Measurements from ENCODE around the gene SWAP70. TPM values are rescaled to one million over a fixed set of nuclear protein-coding genes. Genes with fewer than 3 reads are reported as not detected.

The SWAP70 gene
- polyA plus RNA-seq, 3 donors = 10.9 to 26.4 (median 13.8) TPM

DNA sequence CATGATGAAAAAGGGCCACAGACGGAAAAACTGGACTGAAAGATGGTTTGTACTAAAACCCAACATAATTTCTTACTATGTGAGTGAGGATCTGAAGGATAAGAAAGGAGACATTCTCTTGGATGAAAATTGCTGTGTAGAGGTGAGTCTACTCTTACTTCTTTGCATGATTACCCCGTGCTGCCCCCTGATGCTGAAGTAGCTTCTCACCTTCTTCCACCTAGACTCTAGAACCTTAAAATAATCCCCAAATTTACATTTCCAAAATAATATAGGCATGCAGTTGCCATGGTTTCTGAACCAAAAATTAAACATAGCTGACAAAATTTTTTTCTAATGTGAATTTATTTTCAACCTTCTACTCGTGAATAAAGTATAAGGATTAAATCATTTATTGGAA is 64.2 kb downstream of the SWAP70 start:
- WGBS (ENCODE audit: insufficient coverage) = no CpG with 5 or more reads among the region's 3 CpGs
- no peaks in the 10 kb centered on the region for H4K20me1 ChIP-seq (ENCODE audit: insufficient read depth, low read length)
- H3K4me3 Mint-ChIP-seq = no peak overlapping the region
- H2AFZ ChIP-seq (ENCODE audit: insufficient read depth, low read depth, low read length, poor library complexity, severe bottlenecking) = no peak overlapping the region
- H3K79me2 ChIP-seq (ENCODE audit: insufficient read depth, low read length) = no peaks in the 10 kb centered on the region
- H3K4me3 ChIP-seq (replicated peaks in 1 of 3; ENCODE audit: low read depth in 2 of 3, low read length in 3 of 3) = no peak overlapping the region
- H3K36me3 Mint-ChIP-seq = peaks cover 43 to 62% of the 10 kb centered on the region in 2 donors
- peak overlapping the region in 1 of 7 donors; percentile 1 for H3K27ac Mint-ChIP-seq
- peaks cover 0 to 2% (median 0%) of the 10 kb centered on the region in 7 donors for H3K9me3 Mint-ChIP-seq
- peaks cover 24 to 74% of the 10 kb centered on the region in 2 donors for H3K36me3 ChIP-seq (replicated peaks in 1 of 2; ENCODE audit: control insufficient read depth in 1 of 2, insufficient read depth in 2 of 2, low read length in 2 of 2)
- no peak for DNase-seq
- no peaks in the 10 kb centered on the region for H3K27me3 Mint-ChIP-seq (ENCODE audit: low read depth in 3 of 3)
- H3K4me2 ChIP-seq (replicated peaks; ENCODE audit: extremely low read depth, low read length, poor library complexity, severe bottlenecking) = no peak overlapping the region
- H3K27me3 ChIP-seq (ENCODE audit: control insufficient read depth in 2 of 2, insufficient read depth in 2 of 2, low read length in 2 of 2) = no peaks in the 10 kb centered on the region
- H3K9ac ChIP-seq (ENCODE audit: insufficient read depth, low read length, poor library complexity, severe bottlenecking) = no peak overlapping the region
- no peaks in the 10 kb centered on the region for H3K9me3 ChIP-seq (replicated peaks in 1 of 2; ENCODE audit: control insufficient read depth in 1 of 2, insufficient read depth in 1 of 2, low read length in 2 of 2)
- TF ChIP-seq, protein P1, sequence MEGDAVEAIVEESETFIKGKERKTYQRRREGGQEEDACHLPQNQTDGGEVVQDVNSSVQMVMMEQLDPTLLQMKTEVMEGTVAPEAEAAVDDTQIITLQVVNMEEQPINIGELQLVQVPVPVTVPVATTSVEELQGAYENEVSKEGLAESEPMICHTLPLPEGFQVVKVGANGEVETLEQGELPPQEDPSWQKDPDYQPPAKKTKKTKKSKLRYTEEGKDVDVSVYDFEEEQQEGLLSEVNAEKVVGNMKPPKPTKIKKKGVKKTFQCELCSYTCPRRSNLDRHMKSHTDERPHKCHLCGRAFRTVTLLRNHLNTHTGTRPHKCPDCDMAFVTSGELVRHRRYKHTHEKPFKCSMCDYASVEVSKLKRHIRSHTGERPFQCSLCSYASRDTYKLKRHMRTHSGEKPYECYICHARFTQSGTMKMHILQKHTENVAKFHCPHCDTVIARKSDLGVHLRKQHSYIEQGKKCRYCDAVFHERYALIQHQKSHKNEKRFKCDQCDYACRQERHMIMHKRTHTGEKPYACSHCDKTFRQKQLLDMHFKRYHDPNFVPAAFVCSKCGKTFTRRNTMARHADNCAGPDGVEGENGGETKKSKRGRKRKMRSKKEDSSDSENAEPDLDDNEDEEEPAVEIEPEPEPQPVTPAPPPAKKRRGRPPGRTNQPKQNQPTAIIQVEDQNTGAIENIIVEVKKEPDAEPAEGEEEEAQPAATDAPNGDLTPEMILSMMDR (IDR thresholded peaks at IDR 0.05) = no peak
- H3K4me1 ChIP-seq (ENCODE audit: control insufficient read depth in 1 of 2, insufficient read depth in 2 of 2, low read length in 2 of 2) = no peaks in the 10 kb centered on the region
- intact Hi-C loops (cut with micrococcal nuclease) = no loop called here
- no peak overlapping the region for H3K27ac ChIP-seq (ENCODE audit: low read depth in 1 of 2, low read length in 2 of 2)
- H3K4me1 Mint-ChIP-seq = peaks cover 4% of the 10 kb centered on the region

DNA sequence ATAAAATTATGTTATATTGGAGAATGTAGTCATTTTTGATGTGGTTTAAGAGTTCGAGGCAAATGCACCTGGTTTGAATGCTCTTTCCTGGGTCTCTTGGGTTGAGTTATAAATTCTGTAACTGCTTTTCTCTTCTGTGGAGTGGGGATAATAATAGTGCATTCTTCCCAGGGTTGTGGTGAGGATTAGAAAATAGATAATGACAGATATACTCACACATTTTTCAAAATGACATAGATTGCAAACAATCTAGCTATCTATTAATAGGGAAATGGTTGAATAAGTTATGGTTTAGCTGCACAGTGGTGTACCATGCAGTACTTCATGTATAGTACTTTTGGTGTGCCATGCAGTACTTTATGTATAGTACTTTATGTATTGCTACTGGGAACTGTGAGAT is 67.4 kb downstream of the SWAP70 start:
- Histone ChIP-seq H3K9me3 (replicated peaks in 1 of 2; ENCODE audit: control insufficient read depth in 1 of 2, insufficient read depth in 1 of 2, low read length in 2 of 2) (no peaks in the 10 kb centered on the region), H3K27me3 (ENCODE audit: control insufficient read depth in 2 of 2, insufficient read depth in 2 of 2, low read length in 2 of 2) (no peaks in the 10 kb centered on the region), H3K27ac (ENCODE audit: low read depth in 1 of 2, low read length in 2 of 2) (no peak overlapping the region), H3K4me2 (replicated peaks; ENCODE audit: extremely low read depth, low read length, poor library complexity, severe bottlenecking) (no peak overlapping the region), H3K9ac (ENCODE audit: insufficient read depth, low read length, poor library complexity, severe bottlenecking) (no peak overlapping the region), H3K36me3 (replicated peaks in 1 of 2; ENCODE audit: control insufficient read depth in 1 of 2, insufficient read depth in 2 of 2, low read length in 2 of 2) (peaks cover 27 to 92% of the 10 kb centered on the region in 2 donors), H3K79me2 (ENCODE audit: insufficient read depth, low read length) (no peaks in the 10 kb centered on the region), H3K4me1 (ENCODE audit: control insufficient read depth in 1 of 2, insufficient read depth in 2 of 2, low read length in 2 of 2) (no peaks in the 10 kb centered on the region), H2AFZ (ENCODE audit: insufficient read depth, low read depth, low read length, poor library complexity, severe bottlenecking) (no peak overlapping the region), H4K20me1 (ENCODE audit: insufficient read depth, low read length) (peaks cover 2% of the 10 kb centered on the region), H3K4me3 (replicated peaks in 1 of 3; ENCODE audit: low read depth in 2 of 3, low read length in 3 of 3) (no peak overlapping the region)
- no peak overlapping the region for H3K4me3 Mint-ChIP-seq
- intact Hi-C loops (cut with micrococcal nuclease) = no loop called here
- no peak overlapping the region for H3K27ac Mint-ChIP-seq
- H3K36me3 Mint-ChIP-seq = peaks cover 60 to 77% of the 10 kb centered on the region in 2 donors
- no CpG with 5 or more reads among the region's 1 CpG for WGBS (ENCODE audit: insufficient coverage)
- TF ChIP-seq, protein P1 (IDR thresholded peaks at IDR 0.05) = no peak
- H3K9me3 Mint-ChIP-seq = peaks cover 2 to 11% (median 4%) of the 10 kb centered on the region in 7 donors
- H3K4me1 Mint-ChIP-seq = peaks cover 4% of the 10 kb centered on the region
- H3K27me3 Mint-ChIP-seq (ENCODE audit: low read depth in 3 of 3) = no peaks in the 10 kb centered on the region
- no peak for DNase-seq

Measured in CD14-positive monocyte (primary cell).